NCI-H82 (cell line): ENCODE measurements around the gene FBXO38.
A peak's percentile ranks its signal among the peaks of the same experiment; 100 is the strongest.

Experiments
- DNase-seq: peaks from one replicate; lab custom pipeline; 2025; lab: John Stamatoyannopoulos, UW

FBXO38 gene

DNA sequence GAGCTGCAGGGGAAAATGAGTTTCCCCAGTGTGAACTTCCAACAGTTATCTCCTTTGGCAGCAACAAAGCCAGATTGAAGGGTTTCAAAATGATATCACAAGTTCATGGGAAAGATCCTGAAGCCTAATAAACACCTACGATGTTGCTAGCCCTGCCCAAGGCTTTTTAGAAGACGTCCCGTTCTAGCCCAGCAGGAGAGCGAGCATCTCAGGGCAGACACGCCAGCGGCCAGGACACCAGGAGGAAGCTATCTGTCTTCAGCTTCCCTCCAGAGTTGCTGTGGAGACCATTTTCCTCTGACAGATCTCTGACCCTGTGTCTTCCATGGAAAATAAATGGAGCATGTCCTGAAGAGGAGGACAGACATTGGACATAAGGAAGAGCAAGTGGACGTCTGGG, 98.4 kb downstream of the FBXO38 start:
- DNase-seq = no peak

DNA sequence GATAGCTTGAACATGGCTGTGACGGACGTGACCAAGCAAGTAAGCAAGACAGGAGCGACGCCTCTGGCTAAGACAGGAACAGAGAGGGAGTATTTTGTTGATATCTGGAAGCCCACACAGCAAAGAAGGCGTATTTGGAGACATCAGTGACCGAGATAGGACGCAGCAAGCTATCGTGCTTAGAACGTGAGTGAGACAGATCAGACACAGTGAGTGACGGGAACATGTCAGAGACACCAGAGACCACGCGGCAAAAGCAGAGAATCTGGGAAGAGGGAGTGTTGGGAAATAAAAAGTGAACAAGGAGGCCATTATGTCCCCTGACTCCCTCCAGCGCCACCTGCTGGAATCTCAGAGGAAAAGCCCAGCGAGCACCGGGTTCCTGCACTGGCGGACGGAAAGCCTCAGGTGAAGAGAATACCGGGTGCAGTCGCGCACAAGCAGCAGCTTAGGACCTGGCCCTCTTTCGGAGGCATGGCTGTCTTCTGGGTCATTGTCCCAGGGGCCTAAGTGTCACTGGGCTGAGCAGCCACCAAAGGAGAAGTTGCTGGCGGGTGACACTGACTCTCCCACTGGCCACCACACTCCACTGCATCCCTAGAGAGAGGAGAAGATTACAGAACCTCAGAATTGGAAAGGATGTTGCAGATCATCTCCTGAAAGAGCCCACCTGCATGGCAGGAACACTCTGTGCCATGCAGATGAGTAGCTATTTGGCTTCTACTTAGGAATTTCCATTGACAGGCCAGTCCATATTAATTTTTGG, 99.1 kb downstream of the FBXO38 start:
- peak; percentile 70 for DNase-seq

- DNase-seq = no peak
Measured at GRCh38 chr5:148483750-148484149, 100.0 kb downstream of the FBXO38 start.

GRCh38 chr5:148484651-148485050, 100.9 kb downstream of the FBXO38 start:
- DNase-seq = no peak

- no peak for DNase-seq
Measured at GRCh38 chr5:148486456-148486855, 102.7 kb downstream of the FBXO38 start.

GRCh38 chr5:148488757-148489156, 105.0 kb downstream of the FBXO38 start:
- no peak for DNase-seq

GRCh38 chr5:148491015-148491792, 107.4 kb downstream of the FBXO38 start:
- DNase-seq = no peak

- DNase-seq = peak; percentile 66
Measured at GRCh38 chr5:148491793-148492184, 108.0 kb downstream of the FBXO38 start.

- DNase-seq = no peak
Measured at GRCh38 chr5:148492351-148492750, 108.6 kb downstream of the FBXO38 start.
